Kidney epithelial cell (primary cell): Measurements from ENCODE around the gene RCBTB1. TPM values are rescaled to one million over a fixed set of nuclear protein-coding genes. Genes with fewer than 3 reads are reported as not detected.

ENCODE experiments used
- DNase-seq: peaks from one replicate; pipeline ENCODE4 v3.0.0-alpha.2; 2010; ENCODE audit warnings: low read depth
- H3K27me3 ChIP-seq: 2 replicates; pipeline ENCODE4 v1.6.0; 2011; ENCODE audit warnings: low read length; ENCODE audit not compliant: control insufficient read depth, insufficient read depth
- H3K36me3 ChIP-seq: 2 replicates; pipeline ENCODE4 v1.5.1; 2011; ENCODE audit warnings: low read length; ENCODE audit not compliant: control insufficient read depth, insufficient read depth
- H3K4me3 ChIP-seq: 2 replicates; pipeline ENCODE4 v1.5.1; 2011; ENCODE audit warnings: low read depth, mild to moderate bottlenecking, control low read depth, low read length
- CTCF ChIP-seq: IDR thresholded peaks from 2 replicates; pipeline ENCODE4 v1.5.1; 2011; ENCODE audit warnings: mild to moderate bottlenecking, moderate library complexity, low read length, control low read depth, inconsistent platforms; ENCODE audit not compliant: insufficient read depth, poor library complexity, severe bottlenecking
- total RNA-seq: library from RNA; depleted of rRNA; stranded (reverse); fragments of >200 nt; gene quantifications from 2 replicates; pipeline ENCODE4 v1.2.3, GENCODE V29; 2015

Gene RCBTB1
- total RNA-seq, 1 donor from 2014 or later, result 22.6 TPM

GRCh38 chr13:49536144-49536873 lies 49.0 kb downstream of the RCBTB1 start:
- TF ChIP-seq CTCF, result no peak
- Histone ChIP-seq H3K27me3 (no peaks in the 10 kb centered on the region), H3K36me3 (no peaks in the 10 kb centered on the region), H3K4me3 (no peak overlapping the region)
- no peak for DNase-seq

- no peak overlapping the region for H3K4me3 ChIP-seq
- H3K36me3 ChIP-seq, result no peaks in the 10 kb centered on the region
- no peak for TF ChIP-seq CTCF
- no peak for DNase-seq
- H3K27me3 ChIP-seq, result no peaks in the 10 kb centered on the region
Observed at GRCh38 chr13:49533591-49534269, 51.6 kb downstream of the RCBTB1 start.

GRCh38 chr13:49533011-49533410 lies 52.3 kb downstream of the RCBTB1 start:
- no peak overlapping the region for H3K4me3 ChIP-seq
- no peaks in the 10 kb centered on the region for H3K27me3 ChIP-seq
- no peaks in the 10 kb centered on the region for H3K36me3 ChIP-seq
- no peak for DNase-seq
- no peak for TF ChIP-seq CTCF

GRCh38 chr13:49532593-49532992 lies 52.8 kb downstream of the RCBTB1 start:
- no peak for TF ChIP-seq CTCF
- H3K36me3 ChIP-seq, result no peaks in the 10 kb centered on the region
- no peak for DNase-seq

GRCh38 chr13:49530457-49530856 lies 54.9 kb downstream of the RCBTB1 start:
- no peak for DNase-seq
- Histone ChIP-seq H3K4me3 (no peak overlapping the region), H3K27me3 (no peaks in the 10 kb centered on the region), H3K36me3 (no peaks in the 10 kb centered on the region)
- no peak for TF ChIP-seq CTCF

More at GRCh38 chr13:49532593-49532992, 52.8 kb downstream of the RCBTB1 start:
- Histone ChIP-seq H3K4me3 (no peak overlapping the region), H3K27me3 (no peaks in the 10 kb centered on the region)
